Testis (tissue), 2 donors: ENCODE data around the gene MISFA.

Source experiments
- POLR2A ChIP-seq: fragments of 450-650 bp; IDR thresholded peaks from one replicate; pipeline ENCODE4 v1.6.1; 2017; ENCODE audit warnings: antibody characterized with exemption, mild to moderate bottlenecking, moderate library complexity
- TF ChIP-seq, protein P1 (sequence below), 3 experiments: fragments of 450-650 bp in 2 of 3; fragments of 200-600 bp in 1 of 3; sonication (generic) in 1 of 3; IDR thresholded peaks; one replicate each; pipeline ENCODE4 v1.5.1; 2016 to 2019; ENCODE audit warnings: antibody characterized with exemption in 3 of 3, mild to moderate bottlenecking in 2 of 3, moderate library complexity in 1 of 3

DNA sequence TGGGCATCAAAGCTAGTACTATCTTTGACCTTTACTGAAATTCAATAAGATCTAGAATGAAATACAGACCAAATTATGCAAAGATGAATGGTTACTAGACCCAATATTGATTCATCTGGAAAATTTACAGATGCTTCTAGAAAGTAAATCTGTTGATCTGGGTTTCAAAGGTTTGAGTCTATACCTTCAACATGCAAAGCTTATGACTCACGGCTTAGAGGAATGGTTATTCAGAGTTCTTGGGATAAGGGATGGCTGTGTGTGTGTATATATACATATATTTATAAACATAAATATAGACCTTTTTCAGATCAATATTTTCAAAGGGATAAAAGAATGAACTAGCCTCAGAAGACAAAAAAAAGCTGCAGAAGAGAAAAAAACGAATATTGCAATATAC lies 33.3 kb downstream of the MISFA start:
- TF ChIP-seq, protein P1, sequence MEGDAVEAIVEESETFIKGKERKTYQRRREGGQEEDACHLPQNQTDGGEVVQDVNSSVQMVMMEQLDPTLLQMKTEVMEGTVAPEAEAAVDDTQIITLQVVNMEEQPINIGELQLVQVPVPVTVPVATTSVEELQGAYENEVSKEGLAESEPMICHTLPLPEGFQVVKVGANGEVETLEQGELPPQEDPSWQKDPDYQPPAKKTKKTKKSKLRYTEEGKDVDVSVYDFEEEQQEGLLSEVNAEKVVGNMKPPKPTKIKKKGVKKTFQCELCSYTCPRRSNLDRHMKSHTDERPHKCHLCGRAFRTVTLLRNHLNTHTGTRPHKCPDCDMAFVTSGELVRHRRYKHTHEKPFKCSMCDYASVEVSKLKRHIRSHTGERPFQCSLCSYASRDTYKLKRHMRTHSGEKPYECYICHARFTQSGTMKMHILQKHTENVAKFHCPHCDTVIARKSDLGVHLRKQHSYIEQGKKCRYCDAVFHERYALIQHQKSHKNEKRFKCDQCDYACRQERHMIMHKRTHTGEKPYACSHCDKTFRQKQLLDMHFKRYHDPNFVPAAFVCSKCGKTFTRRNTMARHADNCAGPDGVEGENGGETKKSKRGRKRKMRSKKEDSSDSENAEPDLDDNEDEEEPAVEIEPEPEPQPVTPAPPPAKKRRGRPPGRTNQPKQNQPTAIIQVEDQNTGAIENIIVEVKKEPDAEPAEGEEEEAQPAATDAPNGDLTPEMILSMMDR (IDR thresholded peaks at IDR 0.05), result no peak
- TF ChIP-seq POLR2A, result no peak
